ENCODE measurements around the gene OAS1.

Gene OAS1

DNA sequence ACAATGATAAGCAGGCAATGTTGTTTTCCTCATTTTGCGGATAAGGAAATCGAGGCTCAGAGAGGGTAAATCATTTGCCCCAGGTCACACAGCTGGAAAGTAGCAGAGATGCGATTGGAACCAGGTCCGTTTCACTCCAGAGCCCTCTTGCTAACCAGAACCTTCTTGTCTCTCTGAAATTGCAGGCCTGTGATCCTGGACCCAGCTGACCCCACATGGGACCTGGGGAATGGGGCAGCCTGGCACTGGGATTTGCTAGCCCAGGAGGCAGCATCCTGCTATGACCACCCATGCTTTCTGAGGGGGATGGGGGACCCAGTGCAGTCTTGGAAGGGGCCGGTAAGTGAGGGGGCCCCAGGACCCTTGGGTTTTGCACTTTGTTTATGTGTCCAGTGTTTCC is 41.0 kb downstream of the OAS1 start:
- no peak for TF ChIP-seq ZBTB7A (IDR thresholded peaks at IDR 0.05; ENCODE audit: low read depth)
- TF ChIP-seq YY1 (IDR thresholded peaks at IDR 0.05; ENCODE audit: low read depth), result no peak
- no peak for TF ChIP-seq MAX (IDR thresholded peaks at IDR 0.05)
- TF ChIP-seq EGR1 (IDR thresholded peaks at IDR 0.05), result no peak
- no peak for TF ChIP-seq USF1 (IDR thresholded peaks at IDR 0.05)

- TF ChIP-seq FOXM1 (IDR thresholded peaks at IDR 0.05; ENCODE audit: borderline replicate concordance, low read depth) (no peak), TEAD4 (IDR thresholded peaks at IDR 0.05) (no peak), EGR1 (IDR thresholded peaks at IDR 0.05) (no peak), MAX (IDR thresholded peaks at IDR 0.05) (no peak), CREB1 (IDR thresholded peaks at IDR 0.05; ENCODE audit: low read depth) (no peak), EP300 (IDR thresholded peaks at IDR 0.05; ENCODE audit: borderline replicate concordance) (no peak), RAD21 (IDR thresholded peaks at IDR 0.05; ENCODE audit: low read depth) (no peak), TAF1 (IDR thresholded peaks at IDR 0.05; ENCODE audit: low read depth) (no peak), YY1 (IDR thresholded peaks at IDR 0.05; ENCODE audit: low read depth) (no peak), NFIC (IDR thresholded peaks at IDR 0.05) (no peak), TCF12 (IDR thresholded peaks at IDR 0.05; ENCODE audit: low read depth) (no peak), ZBTB7A (IDR thresholded peaks at IDR 0.05; ENCODE audit: low read depth) (no peak), REST (IDR thresholded peaks at IDR 0.05; ENCODE audit: low read depth) (no peak)
These were observed 42.0 kb downstream of the OAS1 start for GRCh38 chr12:112948806-112949205.

DNA sequence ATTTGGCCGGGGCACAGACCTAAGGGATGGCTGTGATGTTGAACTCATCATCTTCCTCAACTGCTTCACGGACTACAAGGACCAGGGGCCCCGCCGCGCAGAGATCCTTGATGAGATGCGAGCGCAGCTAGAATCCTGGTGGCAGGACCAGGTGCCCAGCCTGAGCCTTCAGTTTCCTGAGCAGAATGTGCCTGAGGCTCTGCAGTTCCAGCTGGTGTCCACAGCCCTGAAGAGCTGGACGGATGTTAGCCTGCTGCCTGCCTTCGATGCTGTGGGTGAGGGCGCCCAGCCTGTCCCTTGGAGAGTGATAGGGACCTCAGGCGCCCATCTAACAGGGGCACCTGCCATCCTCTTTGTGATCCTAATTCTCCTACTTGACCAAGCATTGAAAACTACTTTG is 43.9 kb downstream of the OAS1 start:
- TF ChIP-seq ZBTB7A (IDR thresholded peaks at IDR 0.05; ENCODE audit: low read depth) (no peak), TEAD4 (IDR thresholded peaks at IDR 0.05) (no peak), CREB1 (IDR thresholded peaks at IDR 0.05; ENCODE audit: low read depth) (no peak), REST (IDR thresholded peaks at IDR 0.05; ENCODE audit: low read depth) (no peak), USF1 (IDR thresholded peaks at IDR 0.05) (no peak), RAD21 (IDR thresholded peaks at IDR 0.05; ENCODE audit: low read depth) (no peak), NFIC (IDR thresholded peaks at IDR 0.05) (no peak), MAX (IDR thresholded peaks at IDR 0.05) (no peak), EGR1 (IDR thresholded peaks at IDR 0.05) (no peak), TCF12 (IDR thresholded peaks at IDR 0.05; ENCODE audit: low read depth) (no peak), EP300 (IDR thresholded peaks at IDR 0.05; ENCODE audit: borderline replicate concordance) (no peak), FOXM1 (IDR thresholded peaks at IDR 0.05; ENCODE audit: borderline replicate concordance, low read depth) (no peak), YY1 (IDR thresholded peaks at IDR 0.05; ENCODE audit: low read depth) (no peak), TAF1 (IDR thresholded peaks at IDR 0.05; ENCODE audit: low read depth) (no peak), CEBPB (IDR thresholded peaks at IDR 0.05) (no peak)

GRCh38 chr12:112961074-112961473 is 54.3 kb downstream of the OAS1 start:
- TF ChIP-seq USF1 (IDR thresholded peaks at IDR 0.05) (no peak), MAX (IDR thresholded peaks at IDR 0.05) (no peak), RAD21 (IDR thresholded peaks at IDR 0.05; ENCODE audit: low read depth) (no peak), CEBPB (IDR thresholded peaks at IDR 0.05) (no peak), YY1 (IDR thresholded peaks at IDR 0.05; ENCODE audit: low read depth) (no peak), NFIC (IDR thresholded peaks at IDR 0.05) (no peak)

DNA sequence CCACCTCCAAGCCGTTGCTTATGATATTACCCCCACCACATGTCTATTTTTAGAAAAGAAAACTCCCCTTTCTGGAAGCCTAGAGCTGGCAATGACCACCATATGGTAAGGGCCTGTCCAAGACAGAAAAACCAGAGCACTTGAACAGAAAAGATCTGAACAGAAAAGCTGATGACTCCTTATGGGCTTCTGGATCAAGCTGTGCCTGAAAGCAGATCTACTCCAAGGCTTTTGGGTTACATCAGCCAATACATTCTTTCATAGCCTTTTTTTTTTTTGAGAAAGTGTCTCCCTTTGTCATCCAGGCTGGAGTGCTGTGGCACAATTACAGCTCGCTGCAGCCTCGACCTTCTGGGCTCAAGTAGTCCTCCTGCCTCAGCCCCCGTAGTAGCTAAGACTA is 54.8 kb downstream of the OAS1 start:
- no peak for TF ChIP-seq TEAD4 (IDR thresholded peaks at IDR 0.05)

DNA sequence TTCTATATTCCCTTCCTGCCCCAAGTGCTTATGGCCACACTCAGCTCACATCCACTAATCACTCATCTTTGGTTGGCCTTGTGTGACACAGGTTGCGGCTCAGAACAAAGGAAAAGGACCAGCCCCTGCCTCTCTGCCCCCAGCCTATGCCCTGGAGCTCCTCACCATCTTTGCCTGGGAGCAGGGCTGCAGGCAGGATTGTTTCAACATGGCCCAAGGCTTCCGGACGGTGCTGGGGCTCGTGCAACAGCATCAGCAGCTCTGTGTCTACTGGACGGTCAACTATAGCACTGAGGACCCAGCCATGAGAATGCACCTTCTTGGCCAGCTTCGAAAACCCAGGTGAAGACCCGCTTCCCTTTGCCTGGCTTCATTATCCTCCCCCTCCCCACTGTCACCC is 55.8 kb downstream of the OAS1 start:
- no peak for TF ChIP-seq EGR1 (IDR thresholded peaks at IDR 0.05)
- no peak for TF ChIP-seq NFIC (IDR thresholded peaks at IDR 0.05)
- TF ChIP-seq YY1 (IDR thresholded peaks at IDR 0.05; ENCODE audit: low read depth), result no peak
- no peak for TF ChIP-seq TAF1 (IDR thresholded peaks at IDR 0.05; ENCODE audit: low read depth)
- no peak for TF ChIP-seq REST (IDR thresholded peaks at IDR 0.05; ENCODE audit: low read depth)
- no peak for TF ChIP-seq CREB1 (IDR thresholded peaks at IDR 0.05; ENCODE audit: low read depth)

Data from Ishikawa (cell line).